ENCODE measurements around the gene MRPS2.

DNA sequence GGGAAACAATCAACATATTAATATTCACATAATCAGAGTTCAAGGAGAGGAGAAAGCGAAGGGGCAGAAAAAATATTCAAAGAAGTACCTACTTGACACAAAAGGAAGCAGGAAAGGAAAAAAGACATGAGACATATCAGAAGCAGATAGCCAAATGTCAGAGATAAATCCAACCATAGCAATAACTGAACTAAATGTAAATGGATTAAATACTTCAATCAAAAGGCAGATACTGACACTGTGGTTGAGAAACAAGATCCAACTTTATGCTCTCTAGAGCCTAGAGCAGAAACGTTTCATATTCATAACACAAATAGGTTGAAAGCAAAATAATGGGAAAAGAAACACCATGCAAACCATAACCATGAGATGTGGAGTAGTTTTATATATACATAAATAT is 9.0 kb downstream of the MRPS2 start:
- TF ChIP-seq CTCF (conservative IDR thresholded peaks at IDR 0.05; ENCODE audit: low read depth, low read length) (no peak), POLR2A (IDR thresholded peaks at IDR 0.05; ENCODE audit: low read depth, low read length) (no peak), BHLHE40 (IDR thresholded peaks at IDR 0.05; ENCODE audit: low read depth, low read length) (no peak), RFX5 (IDR thresholded peaks at IDR 0.05; ENCODE audit: low read depth, low read length) (no peak), MAZ (IDR thresholded peaks at IDR 0.05; ENCODE audit: borderline replicate concordance, low read depth, low read length) (no peak), CEBPB (IDR thresholded peaks at IDR 0.05; ENCODE audit: low read depth, low read length) (no peak), MXI1 (IDR thresholded peaks at IDR 0.05; ENCODE audit: borderline replicate concordance, low read depth, low read length) (no peak)
